MCF 10A (cell line): ENCODE measurements around the gene HSD17B3. TPM values are rescaled to one million over a fixed set of nuclear protein-coding genes. Genes with fewer than 3 reads are reported as not detected.
"Not testable (repeated sequence)": the region's sequence is repeated elsewhere in the genome, so short reads cannot be mapped to it uniquely, and the experiment has no call there.

Source experiments
- BruUV-seq: library from RNA; stranded (reverse); fragments of 400-500 nt; replicated peaks from 2 replicates; lab custom pipeline; 2021; lab: Mats Ljungman, UMichigan
- CTCF ChIA-PET: fragments of 300-600 bp; sonication (Branson Sonifier 250); formaldehyde crosslinking; extraction: SDS; loops from one replicate; lab custom pipeline; 2021; ENCODE audit warnings: antibody characterized with exemption, inconsistent platforms; lab: Yijun Ruan, JAX
- POLR2A ChIA-PET: fragments of 300-600, 350-650 bp; sonication (Branson Sonifier 250); formaldehyde crosslinking; extraction: SDS; loops from one replicate; lab custom pipeline; 2020; ENCODE audit warnings: antibody characterized with exemption, inconsistent platforms; lab: Yijun Ruan, JAX
- DNase-seq: peaks from one replicate; pipeline ENCODE4 v3.0.0-alpha.2; 2018; ENCODE audit not compliant: unreplicated experiment
- H3K27ac Mint-ChIP-seq: one replicate; pipeline ENCODE4 v1.8.0; 2022; ENCODE audit warnings: mild to moderate bottlenecking, low read depth, mixed read lengths; ENCODE audit not compliant: unreplicated experiment
- H3K27me3 Mint-ChIP-seq: one replicate; pipeline ENCODE4 v1.8.0; 2022; ENCODE audit warnings: mixed read lengths; ENCODE audit not compliant: insufficient read depth, unreplicated experiment
- H3K36me3 Mint-ChIP-seq: one replicate; pipeline ENCODE4 v1.8.0; 2022; ENCODE audit warnings: mild to moderate bottlenecking, moderate library complexity, mixed read lengths; ENCODE audit not compliant: insufficient read depth, unreplicated experiment
- H3K4me1 Mint-ChIP-seq: one replicate; pipeline ENCODE4 v1.8.0; 2022; ENCODE audit warnings: mixed read lengths; ENCODE audit not compliant: insufficient read depth, unreplicated experiment
- H3K4me3 Mint-ChIP-seq: one replicate; pipeline ENCODE4 v1.8.0; 2022; ENCODE audit warnings: mild to moderate bottlenecking, moderate library complexity, mixed read lengths; ENCODE audit not compliant: unreplicated experiment
- H3K9me3 Mint-ChIP-seq: one replicate; pipeline ENCODE4 v1.8.0; 2022; ENCODE audit warnings: mixed read lengths; ENCODE audit not compliant: unreplicated experiment
- intact Hi-C: fragments of 100-400 bp; cut with micrococcal nuclease; formaldehyde crosslinking; loops from 2 replicates; pipeline ENCODE4 v1.14.1; 2022
- total RNA-seq: library from RNA; stranded (reverse); gene quantifications from 2 replicates; pipeline ENCODE4 v1.2.3, GENCODE V29; 2022
- TF ChIP-seq, protein P1 (sequence below): fragments of 200-600 bp; IDR thresholded peaks from one replicate; pipeline ENCODE4 v1.8.0; 2022; ENCODE audit warnings: antibody characterized with exemption, mild to moderate bottlenecking; ENCODE audit not compliant: unreplicated experiment

HSD17B3 gene
- total RNA-seq, 1 experiment from 2014 or later = not detected

GRCh38 chr9:96242811-96243210, 59.2 kb downstream of the HSD17B3 start:
- Mint-ChIP-seq H3K27me3 (peaks cover 99% of the 10 kb centered on the region), H3K9me3 (no peaks in the 10 kb centered on the region), H3K27ac (no peak overlapping the region), H3K4me3 (no peak overlapping the region), H3K36me3 (no peaks in the 10 kb centered on the region), H3K4me1 (peaks cover 11% of the 10 kb centered on the region)
- intact Hi-C loops = no loop called here
- BruUV-seq = no TSS peak
- TF ChIP-seq, protein P1, sequence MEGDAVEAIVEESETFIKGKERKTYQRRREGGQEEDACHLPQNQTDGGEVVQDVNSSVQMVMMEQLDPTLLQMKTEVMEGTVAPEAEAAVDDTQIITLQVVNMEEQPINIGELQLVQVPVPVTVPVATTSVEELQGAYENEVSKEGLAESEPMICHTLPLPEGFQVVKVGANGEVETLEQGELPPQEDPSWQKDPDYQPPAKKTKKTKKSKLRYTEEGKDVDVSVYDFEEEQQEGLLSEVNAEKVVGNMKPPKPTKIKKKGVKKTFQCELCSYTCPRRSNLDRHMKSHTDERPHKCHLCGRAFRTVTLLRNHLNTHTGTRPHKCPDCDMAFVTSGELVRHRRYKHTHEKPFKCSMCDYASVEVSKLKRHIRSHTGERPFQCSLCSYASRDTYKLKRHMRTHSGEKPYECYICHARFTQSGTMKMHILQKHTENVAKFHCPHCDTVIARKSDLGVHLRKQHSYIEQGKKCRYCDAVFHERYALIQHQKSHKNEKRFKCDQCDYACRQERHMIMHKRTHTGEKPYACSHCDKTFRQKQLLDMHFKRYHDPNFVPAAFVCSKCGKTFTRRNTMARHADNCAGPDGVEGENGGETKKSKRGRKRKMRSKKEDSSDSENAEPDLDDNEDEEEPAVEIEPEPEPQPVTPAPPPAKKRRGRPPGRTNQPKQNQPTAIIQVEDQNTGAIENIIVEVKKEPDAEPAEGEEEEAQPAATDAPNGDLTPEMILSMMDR = no peak
- ChIA-PET POLR2A (interaction anchor here (0.6 kb wide), 1 partner anchor 75 kb away, joined by 4 read pairs; no protein-coding TSS in a partner anchor), CTCF (interaction anchor here (0.5 to 1.3 kb wide), 2 partner anchors 74 to 491 kb away, joined by 3 to 5 read pairs; no protein-coding TSS in a partner anchor)
- DNase-seq = no peak

DNA sequence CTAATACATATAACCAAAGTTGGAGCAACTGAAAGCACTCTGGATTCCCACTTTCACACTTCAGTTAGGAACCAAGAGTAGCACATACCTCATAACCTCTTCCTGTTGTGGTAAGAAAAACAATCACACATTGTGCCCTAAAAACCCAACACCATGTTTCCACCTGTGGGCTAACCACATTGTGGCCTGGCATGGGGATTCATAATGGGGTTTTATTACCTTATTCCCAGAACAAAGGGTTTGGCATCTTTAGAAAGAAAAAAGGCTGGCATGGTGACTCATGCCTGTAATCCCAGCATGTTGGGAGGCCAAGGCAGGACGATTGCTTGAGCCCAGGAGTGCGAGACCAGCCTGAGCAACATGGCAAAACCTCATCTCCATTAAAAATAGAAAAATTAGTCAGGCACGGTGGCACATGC, 60.6 kb downstream of the HSD17B3 start:
- intact Hi-C loops = no loop called here
- no peak overlapping the region for H3K27ac Mint-ChIP-seq
- TF ChIP-seq, protein P1 = no peak
- H3K36me3 Mint-ChIP-seq = no peaks in the 10 kb centered on the region
- peaks cover 11% of the 10 kb centered on the region for H3K4me1 Mint-ChIP-seq
- no peak overlapping the region for H3K4me3 Mint-ChIP-seq
- ChIA-PET POLR2A (no interaction called here), CTCF (interaction anchor here (1.3 kb wide), 1 partner anchor 76 kb away, joined by 3 read pairs; no protein-coding TSS in a partner anchor)
- H3K27me3 Mint-ChIP-seq = peaks cover 99% of the 10 kb centered on the region
- DNase-seq = peak; percentile 95
- H3K9me3 Mint-ChIP-seq = no peaks in the 10 kb centered on the region
- no TSS peak for BruUV-seq

GRCh38 chr9:96236854-96237550, 65.0 kb downstream of the HSD17B3 start:
- ChIA-PET CTCF (interaction anchor here (0.6 to 1.8 kb wide), 9 partner anchors 8 to 1108 kb away, joined by 3 to 8 read pairs (median 4); partner anchors contain the start of gene HSD17B3), POLR2A (no interaction called here)
- Mint-ChIP-seq H3K4me1 (peaks cover 16% of the 10 kb centered on the region), H3K4me3 (no peak overlapping the region), H3K27me3 (peaks cover 88% of the 10 kb centered on the region), H3K27ac (no peak overlapping the region), H3K36me3 (no peaks in the 10 kb centered on the region), H3K9me3 (no peaks in the 10 kb centered on the region)
- intact Hi-C loops = no loop called here
- BruUV-seq = no TSS peak
- DNase-seq = no peak
- TF ChIP-seq, protein P1 = no peak

DNA sequence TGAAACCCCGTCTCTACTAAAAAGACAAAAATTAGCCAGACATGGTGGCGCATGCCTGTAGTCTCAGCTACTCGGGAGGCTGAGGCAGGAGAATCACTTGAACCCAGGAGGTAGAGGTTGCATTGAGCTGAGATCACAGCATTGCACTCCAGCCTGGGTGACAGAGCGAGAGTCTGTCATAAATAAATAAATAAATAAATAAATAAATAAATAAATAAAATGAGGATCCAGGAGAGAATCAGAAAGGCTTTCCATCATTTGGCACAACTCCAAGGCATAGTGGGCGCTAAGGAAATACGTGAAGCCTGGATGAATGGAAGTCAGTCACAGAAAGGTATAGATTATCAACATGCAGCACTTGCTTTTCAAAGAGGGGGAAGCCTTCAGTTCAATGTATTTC, 65.6 kb downstream of the HSD17B3 start:
- BruUV-seq = not testable (repeated sequence)

More for the DNA sequence above, 65.6 kb downstream of the HSD17B3 start:
- peaks cover 82% of the 10 kb centered on the region for H3K27me3 Mint-ChIP-seq
- H3K4me3 Mint-ChIP-seq, intact Hi-C loops, H3K4me1 Mint-ChIP-seq, H3K36me3 Mint-ChIP-seq, H3K9me3 Mint-ChIP-seq, H3K27ac Mint-ChIP-seq, POLR2A ChIA-PET, DNase-seq: not testable (repeated sequence)
- CTCF ChIA-PET = interaction anchor here (0.7 to 5.5 kb wide), 7 partner anchors 10 to 82 kb away, joined by 3 to 105 read pairs (median 4); partner anchors contain the start of gene HSD17B3
